Glomerular visceral epithelial cell (primary cell): Measurements from ENCODE around the gene ADAMTS13.
"Not testable (repeated sequence)": the region's sequence is repeated elsewhere in the genome, so short reads cannot be mapped to it uniquely, and the experiment has no call there.

Experiments
- DNase-seq: peaks from one replicate; pipeline ENCODE4 v3.0.0-alpha.2; 2016; ENCODE audit errors: extremely low spot score

Gene ADAMTS13

DNA sequence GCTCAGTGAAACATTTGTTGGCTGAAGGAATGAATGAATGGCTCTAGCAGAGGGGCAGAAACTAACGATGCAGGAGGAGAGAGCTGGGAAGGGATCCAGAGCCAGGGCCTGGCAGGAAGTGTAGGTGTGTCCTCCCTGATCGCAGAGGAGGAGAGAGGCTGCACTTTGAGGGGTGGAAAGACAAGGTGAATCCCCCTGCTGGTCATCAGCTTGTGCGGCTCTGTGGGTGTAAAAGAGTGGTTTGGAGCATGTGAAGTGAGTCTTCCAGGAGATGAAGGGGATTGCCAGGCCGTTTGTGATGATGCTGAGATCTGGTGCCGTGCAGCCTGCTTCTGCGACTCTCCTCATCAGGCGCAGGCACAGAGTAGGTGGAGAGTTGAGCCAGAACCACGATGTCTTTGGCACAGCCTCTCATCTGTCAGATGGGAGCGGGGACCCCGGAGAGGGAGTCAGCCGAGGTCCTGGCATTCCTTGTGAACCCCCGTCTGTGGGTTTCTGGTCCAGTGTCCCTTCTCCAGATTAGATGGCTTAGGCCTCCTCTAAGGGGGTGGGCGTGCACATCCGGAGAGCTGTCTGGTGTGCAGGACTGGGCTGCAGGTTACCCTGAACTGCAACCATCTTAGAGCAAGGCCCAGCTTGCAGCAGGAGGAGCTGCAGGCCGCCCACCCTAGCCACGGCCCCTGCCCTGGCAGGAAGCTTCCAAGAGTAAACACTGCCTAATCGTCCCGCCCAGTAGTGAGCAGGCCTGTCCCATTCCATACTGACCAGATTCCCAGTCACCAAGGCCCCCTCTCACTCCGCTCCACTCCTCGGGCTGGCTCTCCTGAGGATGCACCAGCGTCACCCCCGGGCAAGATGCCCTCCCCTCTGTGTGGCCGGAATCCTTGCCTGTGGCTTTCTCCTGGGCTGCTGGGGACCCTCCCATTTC is at the start of gene ADAMTS13:
Gene ADAMTS13 (plus strand): TSS at position 753 of the 928 bp plus-strand sequence. CDS start 77 bp downstream, at position 830.
- peak; percentile 38 for DNase-seq

GRCh38 chr9:133374612-133375115 is 47.5 kb upstream of the ADAMTS13 start:
- DNase-seq = peak; percentile 35

DNA sequence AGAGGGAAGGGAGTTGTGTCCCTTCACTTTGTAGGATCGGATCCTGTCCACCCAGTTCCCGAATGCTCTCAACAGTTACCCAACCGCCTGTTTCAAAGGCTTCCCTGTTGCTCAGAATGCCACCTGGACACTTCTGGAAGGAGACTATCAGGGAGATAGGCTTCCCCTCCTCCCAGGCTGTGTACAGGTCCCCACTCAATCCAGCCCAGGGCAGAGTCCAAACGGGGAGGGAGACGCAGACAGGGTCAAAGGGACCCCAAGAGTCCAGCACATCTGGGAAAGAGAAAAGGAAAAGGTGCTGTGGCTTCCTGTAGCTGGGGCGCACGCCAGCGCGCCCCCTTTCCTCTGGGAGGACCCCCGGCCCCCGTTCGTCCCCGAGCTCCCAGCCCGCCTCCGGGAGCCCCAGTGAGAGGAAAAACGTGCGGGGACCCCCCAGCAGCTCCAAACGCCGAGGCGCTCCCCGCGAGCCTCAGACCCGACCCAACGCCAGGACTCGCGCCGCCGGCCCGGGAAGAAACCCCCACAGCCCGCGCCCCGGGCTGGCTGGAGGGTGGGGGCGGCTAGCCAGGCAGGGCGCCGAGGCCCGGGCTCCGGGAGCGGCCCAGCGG is 46.9 kb upstream of the ADAMTS13 start:
- peak; percentile 50 for DNase-seq

DNA sequence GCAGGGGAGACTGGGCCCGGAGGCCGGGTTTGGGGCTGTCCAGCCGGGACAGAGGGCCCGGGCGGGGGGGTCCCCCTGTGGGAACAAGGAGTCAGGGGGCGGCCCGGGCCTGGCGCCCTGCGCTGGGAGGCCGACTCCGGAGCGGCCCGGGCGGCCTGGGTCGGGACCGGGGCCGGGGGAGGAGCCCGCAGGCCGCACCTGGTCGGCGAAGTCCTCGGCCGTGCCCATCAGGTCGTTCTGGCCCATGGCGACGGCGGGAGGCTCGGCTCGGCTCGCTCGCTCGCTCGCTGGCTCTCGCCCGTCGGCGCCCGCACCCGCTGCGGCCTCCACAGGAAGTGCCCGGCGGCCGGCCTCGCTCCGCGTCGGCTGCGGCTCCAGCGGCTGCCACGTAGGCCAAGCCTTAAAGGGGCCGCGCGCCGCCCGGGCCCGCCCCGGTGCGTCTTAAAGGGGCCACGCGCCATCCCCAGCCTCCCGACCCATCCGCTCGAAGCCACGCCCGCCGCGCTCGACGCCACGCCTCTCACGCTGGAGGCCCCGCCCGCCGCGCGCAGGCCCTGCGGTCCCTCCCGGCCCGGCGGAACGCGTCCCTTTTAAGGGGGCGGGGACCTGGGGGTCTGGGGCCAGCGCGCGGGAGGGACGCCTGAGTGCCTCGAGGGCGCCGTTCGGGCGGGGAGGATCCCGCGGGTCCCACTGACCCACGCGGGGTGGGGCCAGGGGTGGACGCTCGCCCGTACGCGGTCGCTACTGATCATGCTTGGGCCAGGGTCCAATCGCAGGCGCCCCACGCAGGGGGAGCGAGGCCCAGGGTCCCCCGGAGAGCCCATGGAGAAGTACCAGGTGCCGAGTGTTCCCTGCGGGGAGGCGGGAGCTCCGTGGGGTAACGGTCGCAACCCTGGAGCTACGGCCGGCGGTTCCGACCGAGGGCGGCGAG is 46.2 kb upstream of the ADAMTS13 start, which contains the start of the genes STKLD1 and SURF4:
Gene STKLD1 (plus strand): TSS at position 643 of the 931 bp plus-strand sequence. CDS start 108 bp downstream, at position 751.
Gene SURF4 (minus strand): TSS at position 337 of the 931 bp plus-strand sequence. CDS start 91 bp downstream, at position 246.
- peak; percentile 98 for DNase-seq

- not testable (repeated sequence) for DNase-seq
These were observed 44.9 kb upstream of the ADAMTS13 start for GRCh38 chr9:133377280-133377679.

DNA sequence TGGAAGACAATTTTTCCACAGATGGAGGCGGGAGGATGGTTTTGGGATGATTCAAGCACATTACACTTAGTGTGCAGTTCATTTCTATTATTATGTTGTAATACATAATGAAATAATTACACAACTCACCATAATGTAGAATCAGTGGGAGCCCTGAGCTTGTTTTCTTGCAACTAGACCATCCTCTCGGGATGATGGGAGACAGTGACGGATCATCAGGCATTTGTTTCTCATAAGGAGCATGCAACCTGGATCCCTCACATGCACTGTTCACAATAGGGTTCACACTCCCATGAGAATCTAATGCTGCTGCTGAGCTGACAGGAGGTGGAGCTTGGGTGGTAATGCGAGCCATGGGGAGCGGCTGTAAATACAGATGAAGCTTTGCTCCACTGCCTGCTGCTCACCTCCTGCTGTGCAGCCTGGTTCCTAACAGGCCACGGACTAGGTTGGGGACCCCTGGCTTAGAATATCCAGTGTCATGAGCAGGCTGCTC is 44.4 kb upstream of the ADAMTS13 start:
- DNase-seq = peak; percentile 51

GRCh38 chr9:133378408-133378962 is 43.7 kb upstream of the ADAMTS13 start:
- DNase-seq = no peak

- DNase-seq = no peak
These were observed 42.7 kb upstream of the ADAMTS13 start for GRCh38 chr9:133379153-133380086.

GRCh38 chr9:133380734-133381133 is 41.4 kb upstream of the ADAMTS13 start:
- DNase-seq = no peak

- DNase-seq = no peak
These were observed 39.5 kb upstream of the ADAMTS13 start for GRCh38 chr9:133382507-133383141.

GRCh38 chr9:133383438-133383837 is 38.7 kb upstream of the ADAMTS13 start:
- no peak for DNase-seq

- DNase-seq = no peak
These were observed 37.3 kb upstream of the ADAMTS13 start for GRCh38 chr9:133384736-133385321.

DNA sequence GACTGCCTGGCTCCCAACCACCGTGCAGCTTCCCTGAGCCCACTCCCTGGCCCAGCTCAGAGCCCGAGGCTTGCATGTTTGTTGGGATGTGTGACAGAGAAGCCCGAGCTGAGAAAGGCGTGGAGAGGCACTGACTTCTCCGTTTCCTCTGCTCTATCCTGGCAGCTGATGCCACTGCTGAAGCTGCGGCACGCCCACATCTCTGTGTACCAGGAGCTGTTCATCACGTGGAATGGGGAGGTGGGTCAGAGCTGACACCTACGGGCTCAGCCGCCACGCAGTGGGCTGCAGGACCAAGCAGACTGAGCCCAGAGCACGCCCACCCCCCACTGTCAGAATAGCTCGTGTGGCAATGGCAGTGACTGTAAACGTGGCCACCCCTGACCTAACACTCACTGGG is 36.7 kb upstream of the ADAMTS13 start:
- no peak for DNase-seq

DNA sequence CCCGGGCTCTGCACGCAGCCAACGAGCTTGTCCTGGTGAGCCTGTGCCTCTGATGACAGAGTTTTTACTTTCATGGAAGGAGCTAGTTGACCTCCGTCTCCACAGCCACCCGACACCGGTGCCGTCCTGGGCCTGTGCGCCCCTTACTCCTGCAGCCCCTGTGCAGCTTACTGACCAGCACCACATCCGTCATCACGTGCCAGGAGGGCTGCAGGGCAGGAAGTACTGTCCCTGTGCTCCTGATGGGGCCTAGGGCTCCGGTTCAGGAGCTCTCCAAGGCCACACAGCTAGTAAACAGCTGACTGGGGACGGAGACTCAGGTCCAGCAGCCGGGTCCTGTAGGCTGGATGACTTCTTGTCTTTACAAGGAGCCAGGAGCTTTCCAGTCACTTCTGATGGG is 35.8 kb upstream of the ADAMTS13 start:
- DNase-seq = no peak

DNA sequence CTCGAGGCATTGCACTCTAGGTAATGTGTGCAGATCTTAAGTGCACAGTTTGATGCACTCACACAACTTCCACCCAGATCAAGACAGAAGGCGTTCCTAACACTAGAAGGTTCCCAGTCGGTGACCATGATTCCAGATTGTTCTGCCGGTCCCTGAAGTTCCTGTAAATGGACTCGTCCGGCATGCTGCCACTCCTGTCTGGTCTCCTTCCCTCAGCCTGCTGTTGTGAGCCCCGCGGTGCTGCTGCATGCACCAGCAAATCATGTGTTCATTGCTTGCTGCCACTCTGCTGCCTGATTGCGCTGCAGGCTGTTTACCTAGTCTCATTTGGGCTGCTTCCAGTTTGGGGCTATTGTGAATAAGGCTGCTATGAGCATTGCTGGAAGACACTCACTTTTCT is 34.5 kb upstream of the ADAMTS13 start:
- DNase-seq = no peak

GRCh38 chr9:133389025-133389557 is 33.1 kb upstream of the ADAMTS13 start:
- DNase-seq = no peak

- no peak for DNase-seq
These were observed 32.6 kb upstream of the ADAMTS13 start for GRCh38 chr9:133389562-133389961.

GRCh38 chr9:133390713-133391112 is 31.5 kb upstream of the ADAMTS13 start:
- DNase-seq = no peak

- not testable (repeated sequence) for DNase-seq
These were observed 30.7 kb upstream of the ADAMTS13 start for GRCh38 chr9:133391449-133391848.
